Calu3 (cell line): ENCODE data around the gene C18orf32. TPM values are rescaled to one million over a fixed set of nuclear protein-coding genes. Genes with fewer than 3 reads are reported as not detected.

Experiments
- BruUV-seq: library from RNA; stranded (reverse); fragments of 400-500 nt; replicated peaks from 2 replicates; lab custom pipeline; 2021; lab: Mats Ljungman, UMichigan
- CTCF ChIA-PET: fragments of 300-600 bp; sonication (Branson Sonifier 250); formaldehyde crosslinking; loops from one replicate; lab custom pipeline; 2022; ENCODE audit warnings: antibody characterized with exemption; lab: Charles Lee
- DNase-seq: peaks from one replicate; pipeline ENCODE4 v3.0.0; 2022
- H3K27ac Mint-ChIP-seq: one replicate; pipeline ENCODE4 v1.8.0; 2022; ENCODE audit warnings: mixed read lengths; ENCODE audit not compliant: unreplicated experiment
- H3K27me3 Mint-ChIP-seq: one replicate; pipeline ENCODE4 v1.8.0; 2022; ENCODE audit warnings: mixed read lengths; ENCODE audit not compliant: unreplicated experiment
- H3K36me3 Mint-ChIP-seq: one replicate; pipeline ENCODE4 v1.8.0; 2022; ENCODE audit warnings: mild to moderate bottlenecking, moderate library complexity, mixed read lengths; ENCODE audit not compliant: insufficient read depth, unreplicated experiment
- H3K4me1 Mint-ChIP-seq: one replicate; pipeline ENCODE4 v1.8.0; 2022; ENCODE audit warnings: mild to moderate bottlenecking, low read depth, mixed read lengths; ENCODE audit not compliant: unreplicated experiment
- H3K4me3 Mint-ChIP-seq: one replicate; pipeline ENCODE4 v1.8.0; 2022; ENCODE audit warnings: mild to moderate bottlenecking, low read depth, moderate library complexity, mixed read lengths; ENCODE audit not compliant: unreplicated experiment
- H3K9me3 Mint-ChIP-seq: one replicate; pipeline ENCODE4 v1.8.0; 2022; ENCODE audit warnings: low read depth, mixed read lengths; ENCODE audit not compliant: unreplicated experiment
- CTCF ChIP-seq: fragments of 200-600 bp; IDR thresholded peaks from one replicate; pipeline ENCODE4 v1.8.0; 2022; ENCODE audit warnings: antibody characterized with exemption; ENCODE audit not compliant: unreplicated experiment
- intact Hi-C: fragments of 100-400 bp; cut with micrococcal nuclease; formaldehyde crosslinking; loops from one replicate; pipeline ENCODE4 v1.10.0; 2022; ENCODE audit not compliant: unreplicated experiment
- total RNA-seq: library from RNA; stranded (reverse); gene quantifications from 2 replicates; pipeline ENCODE4 v1.2.3, GENCODE V29; 2022

C18orf32 gene
- total RNA-seq, 1 experiment from 2014 or later = 57.8 TPM

- CTCF ChIA-PET = no interaction called here
Measured at GRCh38 chr18:49492694-49493033, 5.6 kb upstream of the C18orf32 start.

GRCh38 chr18:49491857-49492693, 5.0 kb upstream of the C18orf32 start, which contains the start of gene RPL17:
Gene RPL17, minus strand, starts transcription at chr18:49492465.
- TF ChIP-seq CTCF = no peak

More at GRCh38 chr18:49492694-49493033, 5.6 kb upstream of the C18orf32 start:
- no peak for DNase-seq
- peaks cover 50% of the 10 kb centered on the region for H3K36me3 Mint-ChIP-seq
- intact Hi-C loops = no loop called here
- H3K4me3 Mint-ChIP-seq = peak overlapping the region; percentile 92
- no peaks in the 10 kb centered on the region for H3K9me3 Mint-ChIP-seq
- peaks cover 30% of the 10 kb centered on the region for H3K4me1 Mint-ChIP-seq
- no TSS peak for BruUV-seq
- TF ChIP-seq CTCF = no peak
- H3K27ac Mint-ChIP-seq = peak overlapping the region; percentile 96
- no peaks in the 10 kb centered on the region for H3K27me3 Mint-ChIP-seq

GRCh38 chr18:49491534-49491856, 4.5 kb upstream of the C18orf32 start:
- intact Hi-C loops = no loop called here
- Mint-ChIP-seq H3K36me3 (peaks cover 62% of the 10 kb centered on the region), H3K27me3 (no peaks in the 10 kb centered on the region), H3K4me3 (peak overlapping the region; percentile 92), H3K9me3 (no peaks in the 10 kb centered on the region), H3K27ac (peak overlapping the region; percentile 96), H3K4me1 (peaks cover 30% of the 10 kb centered on the region)
- no TSS peak for BruUV-seq
- CTCF ChIA-PET = no interaction called here
- no peak for TF ChIP-seq CTCF
- no peak for DNase-seq

More at GRCh38 chr18:49491857-49492693, 5.0 kb upstream of the C18orf32 start, which contains the start of gene RPL17:
- BruUV-seq = no TSS peak
- peak within 1 kb of the TSS; percentile 96 for H3K27ac Mint-ChIP-seq
- H3K36me3 Mint-ChIP-seq = peaks cover 56% of the 10 kb centered on the region
- CTCF ChIA-PET = no interaction called here
- peak; percentile 87 for DNase-seq
- intact Hi-C loops = no loop called here
- H3K4me3 Mint-ChIP-seq = peak within 1 kb of the TSS; percentile 92
- peaks cover 30% of the 10 kb centered on the region for H3K4me1 Mint-ChIP-seq
- H3K9me3 Mint-ChIP-seq = no peaks in the 10 kb centered on the region
- no peaks in the 10 kb centered on the region for H3K27me3 Mint-ChIP-seq

GRCh38 chr18:49490246-49490762, 3.3 kb upstream of the C18orf32 start:
- peaks cover 30% of the 10 kb centered on the region for H3K4me1 Mint-ChIP-seq
- intact Hi-C loops = no loop called here
- peaks cover 69% of the 10 kb centered on the region for H3K36me3 Mint-ChIP-seq
- peak overlapping the region; percentile 92 for H3K4me3 Mint-ChIP-seq
- H3K27ac Mint-ChIP-seq = peak overlapping the region; percentile 96
- CTCF ChIA-PET = no interaction called here
- no peak for DNase-seq
- no peaks in the 10 kb centered on the region for H3K9me3 Mint-ChIP-seq
- no peaks in the 10 kb centered on the region for H3K27me3 Mint-ChIP-seq
- BruUV-seq = no TSS peak
- TF ChIP-seq CTCF = no peak
